MM.1S (cell line): ENCODE results near the gene CBFA2T3.

Experiments used
- DNase-seq: peaks from one replicate; pipeline ENCODE4 v3.0.0-alpha.2; 2015
- H2AFZ ChIP-seq: fragments of 300-600 bp; sonication (generic); 2 replicates; pipeline ENCODE4 v1.6.0; 2016; ENCODE audit warnings: antibody characterized with exemption, low read length
- H3F3A ChIP-seq: fragments of 300-600 bp; sonication (generic); 2 replicates; pipeline ENCODE4 v1.6.1; 2016; ENCODE audit warnings: mild to moderate bottlenecking, antibody characterized with exemption, low read length, moderate library complexity, mixed read lengths; ENCODE audit not compliant: insufficient read depth
- H3K27ac ChIP-seq: fragments of 300-600 bp; sonication (generic); 2 replicates; pipeline ENCODE4 v1.5.1; 2016; ENCODE audit warnings: mild to moderate bottlenecking, low read length
- H3K27me3 ChIP-seq: fragments of 300-600 bp; sonication (generic); replicated peaks from 2 replicates; pipeline ENCODE4 v1.6.0; 2016; ENCODE audit warnings: low read length; ENCODE audit not compliant: insufficient read depth
- H3K36me3 ChIP-seq: fragments of 300-600 bp; sonication (generic); replicated peaks from 2 replicates; pipeline ENCODE4 v1.6.1; 2016; ENCODE audit warnings: mild to moderate bottlenecking, low read length, mixed read lengths; ENCODE audit not compliant: insufficient read depth
- H3K4me1 ChIP-seq: fragments of 300-600 bp; sonication (generic); 2 replicates; pipeline ENCODE4 v1.6.1; 2016; ENCODE audit warnings: low read length, mixed read lengths
- H3K4me2 ChIP-seq: fragments of 300-600 bp; sonication (generic); 2 replicates; pipeline ENCODE4 v1.6.0; 2016; ENCODE audit warnings: low read depth, low read length
- H3K4me3 ChIP-seq: fragments of 300-600 bp; sonication (generic); 2 replicates; pipeline ENCODE4 v1.5.1; 2016; ENCODE audit warnings: low read length, mixed read lengths
- H3K79me2 ChIP-seq: fragments of 300-600 bp; sonication (generic); 2 replicates; pipeline ENCODE4 v1.6.1; 2016; ENCODE audit warnings: mixed run types, low read length, mixed read lengths
- H3K9ac ChIP-seq: fragments of 300-600 bp; sonication (generic); 2 replicates; pipeline ENCODE4 v1.6.1; 2016; ENCODE audit warnings: low read length, mixed read lengths
- H3K9me2 ChIP-seq: fragments of 300-600 bp; sonication (generic); replicated peaks from 2 replicates; pipeline ENCODE4 v1.6.1; 2016; ENCODE audit warnings: mild to moderate bottlenecking, low read length, mixed read lengths; ENCODE audit not compliant: insufficient read depth
- H3K9me3 ChIP-seq: fragments of 300-600 bp; sonication (generic); replicated peaks from 2 replicates; pipeline ENCODE4 v1.6.1; 2016; ENCODE audit warnings: mild to moderate bottlenecking, low read length, mixed read lengths; ENCODE audit not compliant: insufficient read depth
- H4K20me1 ChIP-seq: fragments of 300-600 bp; sonication (generic); 2 replicates; pipeline ENCODE4 v1.6.1; 2016; ENCODE audit warnings: mild to moderate bottlenecking, low read length, moderate library complexity, mixed read lengths; ENCODE audit not compliant: insufficient read depth
- EZH2 ChIP-seq: fragments of 300-600 bp; sonication (generic); optimal IDR thresholded peaks from 2 replicates; pipeline ENCODE3; 2017; ENCODE audit warnings: low read depth, mild to moderate bottlenecking, antibody characterized with exemption, low read length, mixed read lengths
- EZH2phosphoT487 ChIP-seq: fragments of 300-600 bp; sonication (generic); IDR thresholded peaks from 2 replicates; pipeline ENCODE4 v1.6.1; 2018; ENCODE audit warnings: antibody characterized with exemption, low read length
- TF ChIP-seq, protein P1 (sequence below): fragments of 300-600 bp; sonication (generic); IDR thresholded peaks from 2 replicates; pipeline ENCODE4 v1.5.1; 2016; ENCODE audit warnings: antibody characterized with exemption, low read length, mixed read lengths

The CBFA2T3 gene

GRCh38 chr16:88937206-88937621 is 39.8 kb downstream of the CBFA2T3 start:
- Histone ChIP-seq H2AFZ (no peak overlapping the region), H4K20me1 (no peaks in the 10 kb centered on the region), H3F3A (no peaks in the 10 kb centered on the region), H3K4me2 (no peak overlapping the region), H3K36me3 (no peaks in the 10 kb centered on the region), H3K9me2 (no peaks in the 10 kb centered on the region), H3K9ac (no peak overlapping the region), H3K4me1 (no peaks in the 10 kb centered on the region), H3K4me3 (no peak overlapping the region), H3K79me2 (peaks cover 78% of the 10 kb centered on the region), H3K27me3 (no peaks in the 10 kb centered on the region), H3K9me3 (no peaks in the 10 kb centered on the region), H3K27ac (no peak overlapping the region)
- DNase-seq: no peak
- TF ChIP-seq, protein P1, sequence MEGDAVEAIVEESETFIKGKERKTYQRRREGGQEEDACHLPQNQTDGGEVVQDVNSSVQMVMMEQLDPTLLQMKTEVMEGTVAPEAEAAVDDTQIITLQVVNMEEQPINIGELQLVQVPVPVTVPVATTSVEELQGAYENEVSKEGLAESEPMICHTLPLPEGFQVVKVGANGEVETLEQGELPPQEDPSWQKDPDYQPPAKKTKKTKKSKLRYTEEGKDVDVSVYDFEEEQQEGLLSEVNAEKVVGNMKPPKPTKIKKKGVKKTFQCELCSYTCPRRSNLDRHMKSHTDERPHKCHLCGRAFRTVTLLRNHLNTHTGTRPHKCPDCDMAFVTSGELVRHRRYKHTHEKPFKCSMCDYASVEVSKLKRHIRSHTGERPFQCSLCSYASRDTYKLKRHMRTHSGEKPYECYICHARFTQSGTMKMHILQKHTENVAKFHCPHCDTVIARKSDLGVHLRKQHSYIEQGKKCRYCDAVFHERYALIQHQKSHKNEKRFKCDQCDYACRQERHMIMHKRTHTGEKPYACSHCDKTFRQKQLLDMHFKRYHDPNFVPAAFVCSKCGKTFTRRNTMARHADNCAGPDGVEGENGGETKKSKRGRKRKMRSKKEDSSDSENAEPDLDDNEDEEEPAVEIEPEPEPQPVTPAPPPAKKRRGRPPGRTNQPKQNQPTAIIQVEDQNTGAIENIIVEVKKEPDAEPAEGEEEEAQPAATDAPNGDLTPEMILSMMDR: no peak
- TF ChIP-seq EZH2phosphoT487 (no peak), EZH2 (no peak)

DNA sequence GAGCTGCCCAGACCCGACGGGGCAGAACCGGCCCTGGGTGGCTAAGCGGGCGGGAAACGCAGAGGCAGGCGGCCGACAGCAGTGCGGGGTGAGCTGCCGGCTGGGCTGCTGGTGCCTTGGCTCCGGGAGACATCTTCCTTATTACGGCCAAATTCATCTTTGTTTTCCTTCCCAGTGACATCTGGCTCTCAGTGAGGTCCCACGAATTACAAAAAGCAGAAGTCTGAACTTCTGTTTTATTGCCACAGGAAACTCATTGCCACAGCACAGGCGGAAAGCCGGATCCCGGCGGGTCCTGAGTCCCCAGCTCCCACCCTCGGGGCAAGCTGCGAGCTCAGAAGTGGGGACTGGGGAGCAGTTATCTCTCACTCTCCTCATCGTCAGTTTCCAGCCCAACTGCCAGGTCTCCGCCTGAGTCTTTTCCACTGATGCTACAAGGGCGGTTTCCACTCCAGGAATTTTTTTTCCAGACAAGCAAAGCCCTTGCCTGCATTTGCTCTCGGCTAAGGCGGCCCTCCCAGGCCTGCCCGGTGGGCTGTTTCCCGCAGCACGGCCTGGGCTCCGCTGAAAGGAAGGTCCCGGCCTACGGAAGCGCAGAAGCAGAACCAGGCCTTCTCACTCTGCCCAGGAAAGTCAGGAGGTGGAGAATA is 40.3 kb downstream of the CBFA2T3 start:
- H3F3A ChIP-seq: no peaks in the 10 kb centered on the region
- H3K9me2 ChIP-seq: no peaks in the 10 kb centered on the region
- TF ChIP-seq EZH2phosphoT487 (no peak), EZH2 (no peak)
- TF ChIP-seq, protein P1: no peak
- H3K4me1 ChIP-seq: no peaks in the 10 kb centered on the region
- H3K27me3 ChIP-seq: no peaks in the 10 kb centered on the region
- no peak overlapping the region for H3K9ac ChIP-seq
- H2AFZ ChIP-seq: no peak overlapping the region
- H3K9me3 ChIP-seq: no peaks in the 10 kb centered on the region
- no peak for DNase-seq
- no peaks in the 10 kb centered on the region for H3K36me3 ChIP-seq
- no peak overlapping the region for H3K4me3 ChIP-seq
- no peak overlapping the region for H3K27ac ChIP-seq
- no peak overlapping the region for H3K4me2 ChIP-seq
- no peaks in the 10 kb centered on the region for H4K20me1 ChIP-seq
- peaks cover 78% of the 10 kb centered on the region for H3K79me2 ChIP-seq

GRCh38 chr16:88936008-88936555 is 40.9 kb downstream of the CBFA2T3 start:
- Histone ChIP-seq H3K9me3 (no peaks in the 10 kb centered on the region), H3K4me3 (no peak overlapping the region), H3K4me2 (no peak overlapping the region), H3F3A (no peaks in the 10 kb centered on the region), H4K20me1 (no peaks in the 10 kb centered on the region), H3K36me3 (no peaks in the 10 kb centered on the region), H3K79me2 (peaks cover 84% of the 10 kb centered on the region), H2AFZ (no peak overlapping the region), H3K9ac (no peak overlapping the region), H3K4me1 (no peaks in the 10 kb centered on the region), H3K27me3 (no peaks in the 10 kb centered on the region), H3K9me2 (no peaks in the 10 kb centered on the region), H3K27ac (no peak overlapping the region)
- TF ChIP-seq EZH2 (no peak), EZH2phosphoT487 (no peak)
- TF ChIP-seq, protein P1: no peak
- DNase-seq: no peak
